GM12878 (cell line): ENCODE results near the gene CSF1. TPM values are rescaled to one million over a fixed set of nuclear protein-coding genes. Genes with fewer than 3 reads are reported as not detected.

Experiments used
- ATAC-seq: fragments of 200-7000 bp; cut with Tn5 transposase; 3 replicates; pipeline ENCODE4 v1.9.1; 2020; ENCODE audit warnings: mild to moderate bottlenecking, moderate library complexity
- BruUV-seq: library from RNA; stranded (reverse); fragments of 400-500 nt; replicated peaks from 2 replicates; lab custom pipeline; 2021; lab: Mats Ljungman, UMichigan
- CTCF ChIA-PET: fragments of 300-600 bp; sonication (Branson Sonifier 250); formaldehyde crosslinking; extraction: SDS; loops from one replicate; lab custom pipeline; 2021; ENCODE audit warnings: inconsistent platforms; lab: Yijun Ruan, JAX
- POLR2A ChIA-PET: fragments of 350-600 bp; formaldehyde crosslinking; extraction: SDS; loops from one replicate; lab custom pipeline; 2021; ENCODE audit warnings: inconsistent platforms; lab: Charles Lee
- RAD21 ChIA-PET: fragments of 300-600 bp; sonication (Branson Sonifier 250); formaldehyde crosslinking; loops from one replicate; lab custom pipeline; 2023; ENCODE audit warnings: antibody characterized with exemption; ENCODE audit not compliant: unreplicated experiment; lab: Charles Lee
- SMC1A ChIA-PET: fragments of 300-600 bp; sonication (Branson Sonifier 250); formaldehyde crosslinking; loops from one replicate; lab custom pipeline; 2023; ENCODE audit not compliant: unreplicated experiment, uncharacterized antibody; lab: Charles Lee
- DNase-seq: peaks from one replicate; pipeline ENCODE4 v3.0.0-alpha.2; 2011; ENCODE audit warnings: low read depth, low spot score
- FAIRE-seq: peaks from 3 replicates; lab custom pipeline; 2011; peaks lifted over from hg19 to GRCh38; lab: Jason Lieb, UNC
- H2AFZ ChIP-seq: 2 replicates; pipeline ENCODE4 v1.6.0; 2011; ENCODE audit warnings: low read depth, low read length, control low read depth; ENCODE audit not compliant: control insufficient read depth
- H3K27ac ChIP-seq: 2 replicates; pipeline ENCODE4 v1.5.1; 2011; ENCODE audit warnings: control low read depth; ENCODE audit not compliant: control insufficient read depth, insufficient read depth
- H3K27me3 ChIP-seq, 2 experiments: replicated peaks in 1 of 2; 2 replicates each; pipeline versions ENCODE4 v1.6.0 to v1.6.1; 2011; ENCODE audit warnings: low read length in 1 of 2; ENCODE audit not compliant: control insufficient read depth in 2 of 2, insufficient read depth in 2 of 2
- H3K36me3 ChIP-seq, 2 experiments: 2 replicates each; pipeline ENCODE4 v1.5.1; 2011; ENCODE audit warnings: low read length in 1 of 2; ENCODE audit not compliant: control insufficient read depth in 2 of 2, insufficient read depth in 2 of 2
- H3K4me1 ChIP-seq: 2 replicates; pipeline ENCODE4 v1.6.1; 2011; ENCODE audit warnings: mild to moderate bottlenecking, low read length, moderate library complexity, mixed read lengths; ENCODE audit not compliant: control insufficient read depth, insufficient read depth
- H3K4me2 ChIP-seq: 2 replicates; pipeline ENCODE4 v1.6.0; 2011; ENCODE audit warnings: control low read depth; ENCODE audit not compliant: control insufficient read depth, insufficient read depth
- H3K4me3 ChIP-seq: fragments of 200-600 bp; sonication (generic); 2 replicates; pipeline ENCODE4 v1.5.1; 2016
- H3K79me2 ChIP-seq: 2 replicates; pipeline ENCODE4 v1.6.0; 2011; ENCODE audit warnings: low read length; ENCODE audit not compliant: control insufficient read depth, insufficient read depth
- H3K9ac ChIP-seq: 2 replicates; pipeline ENCODE4 v1.8.0; 2011; ENCODE audit warnings: low read length, control low read depth, mixed read lengths; ENCODE audit not compliant: control insufficient read depth, insufficient read depth
- H3K9me3 ChIP-seq: replicated peaks from 3 replicates; pipeline ENCODE4 v1.5.1; 2011; ENCODE audit warnings: mild to moderate bottlenecking, low read length; ENCODE audit not compliant: control insufficient read depth, insufficient read depth
- H4K20me1 ChIP-seq: 2 replicates; pipeline ENCODE4 v1.6.0; 2011; ENCODE audit not compliant: control insufficient read depth, insufficient read depth
- HDAC6 ChIP-seq: fragments of 200-600 bp; sonication (generic); IDR thresholded peaks from one replicate; pipeline ENCODE4 v1.8.0; 2017; ENCODE audit warnings: antibody characterized with exemption; ENCODE audit not compliant: unreplicated experiment
- NFYA ChIP-seq: IDR thresholded peaks from 2 replicates; pipeline ENCODE4 v1.6.1; 2011; ENCODE audit warnings: low read depth, mild to moderate bottlenecking, low read length, improper control_type of control experiment, borderline replicate concordance
- PAX5 ChIP-seq: IDR thresholded peaks from 2 replicates; pipeline ENCODE4 v1.6.1; 2011; ENCODE audit warnings: low read depth, low read length, borderline replicate concordance
- RAD21 ChIP-seq: IDR thresholded peaks from 2 replicates; pipeline ENCODE4 v1.6.1; 2011; ENCODE audit warnings: mild to moderate bottlenecking, low read depth, low read length, moderate library complexity; ENCODE audit not compliant: insufficient read depth
- RBBP5 ChIP-seq: fragments of 200-600 bp; sonication (generic); conservative IDR thresholded peaks from 2 replicates; pipeline ENCODE4 v1.6.1; 2016
- RFX5 ChIP-seq: IDR thresholded peaks from 2 replicates; pipeline ENCODE4 v1.6.1; 2011; ENCODE audit warnings: low read depth, low read length, improper control_type of control experiment
- WGBS: methylation state at CpG from one replicate; pipeline ENCODE4 v1.1.6; 2016; ENCODE audit warnings: low lambda C conversion rate; ENCODE audit not compliant: insufficient replicate concordance, insufficient coverage; ENCODE audit errors: missing lambda C conversion rate; 5-methylcytosine and 5-hydroxymethylcytosine counted together
- in situ Hi-C: fragments of 300-500 bp; cut with MboI; formaldehyde crosslinking; loops from 9 replicates; pipeline ENCODE4 v1.14.3; 2018; ENCODE audit warnings: mixed read lengths
- intact Hi-C: fragments of 100-400 bp; cut with micrococcal nuclease; formaldehyde crosslinking; loops from one replicate; pipeline ENCODE4 v1.14.2; 2022; ENCODE audit not compliant: unreplicated experiment
- polyA plus RNA-seq, 11 experiments: library from polyadenylated mRNA; depleted of rRNA in 4 of 11; unstranded in 6 of 11; stranded (reverse) in 5 of 11; fragments of >200 nt; fragmentation: Nextera tagmentation in 4 of 11; fragmentation: Illumina TruSeq in 1 of 11; extraction: Ambion mirVana in 4 of 11; extraction: Trizol in 1 of 11; gene quantifications; 1 replicate in 1 of 11; 2 replicates in 10 of 11; pipeline versions ENCODE4 v1.2.1 to v1.2.3, GENCODE V29; 2011 to 2016; ENCODE audit warnings: inconsistent platforms in 2 of 11, missing spikeins in 2 of 11, low read depth in 1 of 11
- total RNA-seq, 4 experiments: library from RNA; depleted of rRNA in 3 of 4; stranded (reverse); fragments of >200 nt in 3 of 4; fragmentation: Illumina TruSeq in 1 of 4; extraction: Trizol in 1 of 4; gene quantifications; 2 replicates each; pipeline versions ENCODE4 v1.2.1 to v1.2.3, GENCODE V29; 2013 to 2021
- TF ChIP-seq, protein P1 (sequence below): fragments of 450-650 bp; IDR thresholded peaks from 2 replicates; pipeline ENCODE4 v1.6.1; 2017; ENCODE audit warnings: mild to moderate bottlenecking, moderate library complexity
- TF ChIP-seq, protein P2 (sequence below): IDR thresholded peaks from 2 replicates; pipeline ENCODE4 v1.6.1; 2011; ENCODE audit warnings: low read depth, mild to moderate bottlenecking, low read length, moderate library complexity, borderline replicate concordance; ENCODE audit errors: extremely low read depth
- TF ChIP-seq, protein P3 (sequence below): IDR thresholded peaks from 2 replicates; pipeline ENCODE4 v1.6.1; 2012; ENCODE audit warnings: low read depth, low read length, improper control_type of control experiment

The CSF1 gene
- total and polyA plus RNA-seq, 10 of the 15 experiments (the other 5 are each of a cell fraction or from before 2014, with no cell fraction given), result 1.2 to 32.4 (median 13.0) TPM

DNA sequence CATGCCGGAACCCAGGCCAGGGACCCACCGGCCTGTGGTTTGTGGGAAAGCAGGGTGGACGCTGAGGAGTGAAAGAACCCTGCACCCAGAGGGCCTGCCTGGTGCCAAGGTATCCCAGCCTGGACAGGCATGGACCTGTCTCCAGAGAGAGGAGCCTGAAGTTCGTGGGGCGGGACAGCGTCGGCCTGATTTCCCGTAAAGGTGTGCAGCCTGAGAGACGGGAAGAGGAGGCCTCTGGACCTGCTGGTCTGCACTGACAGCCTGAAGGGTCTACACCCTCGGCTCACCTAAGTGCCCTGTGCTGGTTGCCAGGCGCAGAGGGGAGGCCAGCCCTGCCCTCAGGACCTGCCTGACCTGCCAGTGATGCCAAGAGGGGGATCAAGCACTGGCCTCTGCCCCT lies 18.5 kb downstream of the CSF1 start:
- TF ChIP-seq RFX5 (no peak), RBBP5 (no peak), RAD21 (no peak), HDAC6 (no peak), PAX5 (no peak), NFYA (no peak)
- TF ChIP-seq, protein P1, sequence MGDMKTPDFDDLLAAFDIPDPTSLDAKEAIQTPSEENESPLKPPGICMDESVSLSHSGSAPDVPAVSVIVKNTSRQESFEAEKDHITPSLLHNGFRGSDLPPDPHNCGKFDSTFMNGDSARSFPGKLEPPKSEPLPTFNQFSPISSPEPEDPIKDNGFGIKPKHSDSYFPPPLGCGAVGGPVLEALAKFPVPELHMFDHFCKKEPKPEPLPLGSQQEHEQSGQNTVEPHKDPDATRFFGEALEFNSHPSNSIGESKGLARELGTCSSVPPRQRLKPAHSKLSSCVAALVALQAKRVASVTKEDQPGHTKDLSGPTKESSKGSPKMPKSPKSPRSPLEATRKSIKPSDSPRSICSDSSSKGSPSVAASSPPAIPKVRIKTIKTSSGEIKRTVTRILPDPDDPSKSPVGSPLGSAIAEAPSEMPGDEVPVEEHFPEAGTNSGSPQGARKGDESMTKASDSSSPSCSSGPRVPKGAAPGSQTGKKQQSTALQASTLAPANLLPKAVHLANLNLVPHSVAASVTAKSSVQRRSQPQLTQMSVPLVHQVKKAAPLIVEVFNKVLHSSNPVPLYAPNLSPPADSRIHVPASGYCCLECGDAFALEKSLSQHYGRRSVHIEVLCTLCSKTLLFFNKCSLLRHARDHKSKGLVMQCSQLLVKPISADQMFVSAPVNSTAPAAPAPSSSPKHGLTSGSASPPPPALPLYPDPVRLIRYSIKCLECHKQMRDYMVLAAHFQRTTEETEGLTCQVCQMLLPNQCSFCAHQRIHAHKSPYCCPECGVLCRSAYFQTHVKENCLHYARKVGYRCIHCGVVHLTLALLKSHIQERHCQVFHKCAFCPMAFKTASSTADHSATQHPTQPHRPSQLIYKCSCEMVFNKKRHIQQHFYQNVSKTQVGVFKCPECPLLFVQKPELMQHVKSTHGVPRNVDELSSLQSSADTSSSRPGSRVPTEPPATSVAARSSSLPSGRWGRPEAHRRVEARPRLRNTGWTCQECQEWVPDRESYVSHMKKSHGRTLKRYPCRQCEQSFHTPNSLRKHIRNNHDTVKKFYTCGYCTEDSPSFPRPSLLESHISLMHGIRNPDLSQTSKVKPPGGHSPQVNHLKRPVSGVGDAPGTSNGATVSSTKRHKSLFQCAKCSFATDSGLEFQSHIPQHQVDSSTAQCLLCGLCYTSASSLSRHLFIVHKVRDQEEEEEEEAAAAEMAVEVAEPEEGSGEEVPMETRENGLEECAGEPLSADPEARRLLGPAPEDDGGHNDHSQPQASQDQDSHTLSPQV, result no peak
- TF ChIP-seq, protein P2, sequence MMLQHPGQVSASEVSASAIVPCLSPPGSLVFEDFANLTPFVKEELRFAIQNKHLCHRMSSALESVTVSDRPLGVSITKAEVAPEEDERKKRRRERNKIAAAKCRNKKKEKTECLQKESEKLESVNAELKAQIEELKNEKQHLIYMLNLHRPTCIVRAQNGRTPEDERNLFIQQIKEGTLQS, result no peak
- TF ChIP-seq, protein P3, sequence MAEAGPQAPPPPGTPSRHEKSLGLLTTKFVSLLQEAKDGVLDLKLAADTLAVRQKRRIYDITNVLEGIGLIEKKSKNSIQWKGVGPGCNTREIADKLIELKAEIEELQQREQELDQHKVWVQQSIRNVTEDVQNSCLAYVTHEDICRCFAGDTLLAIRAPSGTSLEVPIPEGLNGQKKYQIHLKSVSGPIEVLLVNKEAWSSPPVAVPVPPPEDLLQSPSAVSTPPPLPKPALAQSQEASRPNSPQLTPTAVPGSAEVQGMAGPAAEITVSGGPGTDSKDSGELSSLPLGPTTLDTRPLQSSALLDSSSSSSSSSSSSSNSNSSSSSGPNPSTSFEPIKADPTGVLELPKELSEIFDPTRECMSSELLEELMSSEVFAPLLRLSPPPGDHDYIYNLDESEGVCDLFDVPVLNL, result no peak
- CTCF ChIA-PET, result interaction anchor here (1.3 kb wide), 1 partner anchor 56 kb away, joined by 4 read pairs; the partner anchor contains the start of gene AHCYL1
- intact Hi-C loops, result no loop called here
- POLR2A ChIA-PET, result no interaction called here
- Histone ChIP-seq H3K4me1 (no peaks in the 10 kb centered on the region), H3K9me3 (no peaks in the 10 kb centered on the region), H3K4me3 (no peak overlapping the region), H3K27ac (no peak overlapping the region), H3K79me2 (no peaks in the 10 kb centered on the region), H4K20me1 (no peaks in the 10 kb centered on the region), H3K4me2 (no peak overlapping the region), H3K36me3 (peaks cover 2 to 9% of the 10 kb centered on the region in 2 experiments; a peak in 3 of 4 replicates), H3K9ac (no peak overlapping the region), H3K27me3 (no peaks in the 10 kb centered on the region), H2AFZ (no peak overlapping the region)
- RAD21 ChIA-PET, result no interaction called here
- 87% methylated on average over 11 of the region's 11 CpGs for WGBS
- SMC1A ChIA-PET, result no interaction called here
- FAIRE-seq, result no peak
- no peak for DNase-seq
- BruUV-seq, result no TSS peak
- in situ Hi-C loops, result no loop called here
- no peak for ATAC-seq
